ENCODE data around the gene ATXN10.

ATXN10 gene

GRCh38 chr22:45817745-45818423, 146.2 kb downstream of the ATXN10 start:
- POLR2A ChIA-PET: no interaction called here
- DNase-seq (ENCODE audit: extremely low spot score): no peak
- TF ChIP-seq ZNF384 (IDR thresholded peaks at IDR 0.05) (no peak), TARDBP (IDR thresholded peaks at IDR 0.05) (no peak), SUZ12 (IDR thresholded peaks at IDR 0.05) (no peak)
- CTCF ChIA-PET: no interaction called here

GRCh38 chr22:45818424-45819085, 146.9 kb downstream of the ATXN10 start:
- no peak for DNase-seq (ENCODE audit: extremely low spot score)
- POLR2A ChIA-PET: no interaction called here
- CTCF ChIA-PET: no interaction called here
- TF ChIP-seq ARNT (IDR thresholded peaks at IDR 0.05): no peak
- TF ChIP-seq L3MBTL2 (conservative IDR thresholded peaks at IDR 0.05): no peak
- no peak for TF ChIP-seq SP1 (IDR thresholded peaks at IDR 0.05)
- TF ChIP-seq ZNF384 (IDR thresholded peaks at IDR 0.05): no peak
- TF ChIP-seq SUZ12 (IDR thresholded peaks at IDR 0.05): no peak
- no peak for TF ChIP-seq NFRKB (IDR thresholded peaks at IDR 0.05)
- TF ChIP-seq FOXA1 (IDR thresholded peaks at IDR 0.05): no peak
- no peak for TF ChIP-seq CTBP1 (IDR thresholded peaks at IDR 0.05; ENCODE audit: borderline replicate concordance)
- no peak for TF ChIP-seq BHLHE40 (IDR thresholded peaks at IDR 0.05; ENCODE audit: borderline replicate concordance)
- no peak for TF ChIP-seq FOXK2 (IDR thresholded peaks at IDR 0.05)
- TF ChIP-seq HDGF (IDR thresholded peaks at IDR 0.05; ENCODE audit: borderline replicate concordance): no peak
- TF ChIP-seq ELF4 (IDR thresholded peaks at IDR 0.05): no peak
- TF ChIP-seq TARDBP (IDR thresholded peaks at IDR 0.05): no peak
- TF ChIP-seq PKNOX1 (IDR thresholded peaks at IDR 0.05): no peak
- no peak for TF ChIP-seq LEF1 (IDR thresholded peaks at IDR 0.05; ENCODE audit: borderline replicate concordance)
- no peak for TF ChIP-seq FOXM1 (IDR thresholded peaks at IDR 0.05; ENCODE audit: borderline replicate concordance)

- CTCF ChIA-PET: no interaction called here
- TF ChIP-seq NFRKB (IDR thresholded peaks at IDR 0.05) (no peak), BHLHE40 (IDR thresholded peaks at IDR 0.05; ENCODE audit: borderline replicate concordance) (no peak), HDGF (IDR thresholded peaks at IDR 0.05; ENCODE audit: borderline replicate concordance) (no peak), FOXM1 (IDR thresholded peaks at IDR 0.05; ENCODE audit: borderline replicate concordance) (no peak), PKNOX1 (IDR thresholded peaks at IDR 0.05) (no peak), CTBP1 (IDR thresholded peaks at IDR 0.05; ENCODE audit: borderline replicate concordance) (no peak), FOXA1 (IDR thresholded peaks at IDR 0.05) (no peak), SP1 (IDR thresholded peaks at IDR 0.05) (no peak), ARNT (IDR thresholded peaks at IDR 0.05) (no peak), ELF4 (IDR thresholded peaks at IDR 0.05) (no peak), TARDBP (IDR thresholded peaks at IDR 0.05) (no peak), SUZ12 (IDR thresholded peaks at IDR 0.05) (no peak), LEF1 (IDR thresholded peaks at IDR 0.05; ENCODE audit: borderline replicate concordance) (no peak), ZNF384 (IDR thresholded peaks at IDR 0.05) (no peak), FOXK2 (IDR thresholded peaks at IDR 0.05) (no peak), L3MBTL2 (conservative IDR thresholded peaks at IDR 0.05) (no peak)
- no peak for DNase-seq (ENCODE audit: extremely low spot score)
- POLR2A ChIA-PET: no interaction called here
These were observed 147.7 kb downstream of the ATXN10 start for GRCh38 chr22:45819305-45819704.

- CTCF ChIA-PET: no interaction called here
- POLR2A ChIA-PET: no interaction called here
These were observed 151.7 kb downstream of the ATXN10 start for GRCh38 chr22:45823336-45823735.

GRCh38 chr22:45826520-45826919, 154.9 kb downstream of the ATXN10 start:
- TF ChIP-seq ZNF384 (IDR thresholded peaks at IDR 0.05) (no peak), PKNOX1 (IDR thresholded peaks at IDR 0.05) (no peak)
- POLR2A ChIA-PET: no interaction called here
- CTCF ChIA-PET: no interaction called here
- DNase-seq (ENCODE audit: extremely low spot score): no peak

More at GRCh38 chr22:45823336-45823735, 151.7 kb downstream of the ATXN10 start:
- no peak for TF ChIP-seq TARDBP (IDR thresholded peaks at IDR 0.05)
- TF ChIP-seq HDGF (IDR thresholded peaks at IDR 0.05; ENCODE audit: borderline replicate concordance): no peak
- TF ChIP-seq LEF1 (IDR thresholded peaks at IDR 0.05; ENCODE audit: borderline replicate concordance): no peak
- DNase-seq (ENCODE audit: extremely low spot score): no peak

GRCh38 chr22:45828841-45829240, 157.2 kb downstream of the ATXN10 start:
- ChIA-PET POLR2A (no interaction called here), CTCF (no interaction called here)

More at GRCh38 chr22:45828841-45829240, 157.2 kb downstream of the ATXN10 start:
- DNase-seq (ENCODE audit: extremely low spot score): no peak
- TF ChIP-seq HDGF (IDR thresholded peaks at IDR 0.05; ENCODE audit: borderline replicate concordance) (no peak), L3MBTL2 (conservative IDR thresholded peaks at IDR 0.05) (no peak), FOXM1 (IDR thresholded peaks at IDR 0.05; ENCODE audit: borderline replicate concordance) (no peak), NFRKB (IDR thresholded peaks at IDR 0.05) (no peak), ZNF384 (IDR thresholded peaks at IDR 0.05) (no peak), FOXA1 (IDR thresholded peaks at IDR 0.05) (no peak), SP1 (IDR thresholded peaks at IDR 0.05) (no peak), BHLHE40 (IDR thresholded peaks at IDR 0.05; ENCODE audit: borderline replicate concordance) (no peak), FOXK2 (IDR thresholded peaks at IDR 0.05) (no peak)
